Sigmoid colon (tissue), 7 donors: ENCODE data around the gene PUM1. TPM values are rescaled to one million over a fixed set of nuclear protein-coding genes. Genes with fewer than 3 reads are reported as not detected.
"Not testable (repeated sequence)": the region's sequence is repeated elsewhere in the genome, so short reads cannot be mapped to it uniquely, and the experiment has no call there.

ENCODE experiments used
- DNase-seq: peaks from one replicate; pipeline ENCODE4 v3.0.0-alpha.2; 2019
- H3K27ac ChIP-seq, 4 donors: fragments of 200-600 bp; sonication (generic); one replicate each; pipeline ENCODE4 v1.5.1; 2016 to 2019; ENCODE audit warnings: mild to moderate bottlenecking in 1 of 4
- H3K27me3 ChIP-seq, 3 donors: fragments of 200-600 bp; sonication (generic); one replicate each; pipeline ENCODE4 v1.5.1; 2019; ENCODE audit warnings: mild to moderate bottlenecking in 1 of 3
- H3K36me3 ChIP-seq, 4 donors: fragments of 200-600 bp; sonication (generic); one replicate each; pipeline ENCODE4 v1.5.1; 2016 to 2019
- H3K4me1 ChIP-seq, 4 donors: fragments of 200-600 bp; sonication (generic); one replicate each; pipeline ENCODE4 v1.5.1; 2017 to 2019
- H3K4me3 ChIP-seq, 4 donors: fragments of 200-600 bp; sonication (generic); one replicate each; pipeline ENCODE4 v1.5.1; 2017 to 2019; ENCODE audit warnings: mild to moderate bottlenecking in 2 of 4, moderate library complexity in 1 of 4
- H3K9me3 ChIP-seq, 4 donors: fragments of 200-600 bp in 3 of 4; sonication (generic) in 3 of 4; one replicate each; pipeline versions ENCODE4 v1.5.1 to v1.6.1; 2013 to 2019
- CTCF ChIP-seq, 4 experiments: fragments of 450-650 bp in 3 of 4; fragments of 200-600 bp in 1 of 4; IDR thresholded peaks; one replicate each; pipeline ENCODE4 v1.5.1; 2016 to 2019; ENCODE audit warnings: antibody characterized with exemption in 4 of 4, mild to moderate bottlenecking in 3 of 4, moderate library complexity in 2 of 4
- EP300 ChIP-seq, 4 donors: sonication (generic); formaldehyde crosslinking; IDR thresholded peaks; one replicate each; pipeline ENCODE4 v1.6.1; 2017; ENCODE audit warnings: antibody characterized with exemption in 4 of 4
- POLR2A ChIP-seq, 2 donors: fragments of 450-650 bp; IDR thresholded peaks; one replicate each; pipeline ENCODE4 v1.6.1; 2016; ENCODE audit warnings: antibody characterized with exemption in 2 of 2, mild to moderate bottlenecking in 2 of 2, moderate library complexity in 2 of 2
- POLR2AphosphoS5 ChIP-seq, 4 donors: sonication (generic); formaldehyde crosslinking; IDR thresholded peaks; one replicate each; pipeline ENCODE4 v1.6.1; 2017; ENCODE audit warnings: antibody characterized with exemption in 4 of 4
- WGBS, 2 donors: extraction: QIAGEN DNeasy Blood & Tissue Kit; methylation state at CpG; one replicate each; pipeline ENCODE4 v1.1.7; 2013; 5-methylcytosine and 5-hydroxymethylcytosine counted together
- intact Hi-C: fragments of 100-400 bp; cut with DNase I; formaldehyde crosslinking; loops from one replicate; pipeline ENCODE4 v1.15.1; 2023
- polyA plus RNA-seq, 3 donors: library from polyadenylated mRNA; stranded (reverse); fragments of 200-250 nt; gene quantifications; one replicate each; pipeline ENCODE4 v1.2.3, GENCODE V29; 2013
- total RNA-seq, 4 donors: library from RNA; depleted of rRNA; stranded (reverse); fragments of >200 nt; gene quantifications; one replicate each; pipeline ENCODE4 v1.1.0, GENCODE V29; 2016
- donor health status: healthy with polysubstance abuse.
- donor health status: Bipolar disorder and iron deficiency.
- donor health status: healthy.

PUM1 gene
- total and polyA plus RNA-seq, 7 donors = 16.9 to 89.5 (median 66.4) TPM

- no peaks in the 10 kb centered on the region for H3K27me3 ChIP-seq
- H3K36me3 ChIP-seq = peaks cover 8 to 15% (median 13%) of the 10 kb centered on the region in 4 donors
- peaks cover 0 to 59% (median 52%) of the 10 kb centered on the region in 4 donors for H3K4me1 ChIP-seq
- peak overlapping the region in 3 of 4 donors; percentile 58 to 68 (median 66) for H3K4me3 ChIP-seq
- DNase-seq = no peak
- WGBS, 2 donors = 13 to 51% methylated on average over 4 of the region's 4 CpGs
- no peak for TF ChIP-seq EP300 (IDR thresholded peaks at IDR 0.05)
- TF ChIP-seq CTCF (IDR thresholded peaks at IDR 0.05) = no peak
- TF ChIP-seq POLR2AphosphoS5 (IDR thresholded peaks at IDR 0.05) = no peak
- TF ChIP-seq POLR2A (IDR thresholded peaks at IDR 0.05) = no peak
- no peaks in the 10 kb centered on the region for H3K9me3 ChIP-seq
- intact Hi-C loops = loop anchor here (10.0 kb wide), 2 partner anchors 98 to 232 kb away; partner anchors contain the start of genes SNRNP40 and ZCCHC17
- H3K27ac ChIP-seq = peak overlapping the region in 3 of 4 donors; percentile 89 to 92 (median 91)
Measured at GRCh38 chr1:31062867-31063380, 2.6 kb downstream of the PUM1 start.

- WGBS, 2 donors = 15 to 54% methylated on average over 14 of the region's 14 CpGs
- intact Hi-C loops = loop anchor here (10.0 kb wide), 2 partner anchors 98 to 232 kb away; partner anchors contain the start of genes SNRNP40 and ZCCHC17
- H3K4me3 ChIP-seq, H3K9me3 ChIP-seq, DNase-seq, H3K27me3 ChIP-seq: not testable (repeated sequence)
- Histone ChIP-seq H3K36me3 (peaks cover 8 to 18% (median 16%) of the 10 kb centered on the region in 4 donors), H3K4me1 (peaks cover 0 to 61% (median 53%) of the 10 kb centered on the region in 4 donors), H3K27ac (peak overlapping the region in 3 of 4 donors; percentile 89 to 92 (median 91))
Measured at GRCh38 chr1:31062162-31062866, 3.2 kb downstream of the PUM1 start.

GRCh38 chr1:31058012-31058411 is 7.5 kb downstream of the PUM1 start:
- Histone ChIP-seq H3K36me3 (peaks cover 8 to 34% (median 16%) of the 10 kb centered on the region in 4 donors), H3K27ac (no peak overlapping the region), H3K4me1 (peaks cover 0 to 84% (median 72%) of the 10 kb centered on the region in 4 donors), H3K9me3 (no peaks in the 10 kb centered on the region), H3K4me3 (no peak overlapping the region), H3K27me3 (no peaks in the 10 kb centered on the region)
- WGBS, 2 donors = 79 to 84% methylated on average over 4 of the region's 4 CpGs
- intact Hi-C loops = no loop called here
- DNase-seq = no peak
- TF ChIP-seq POLR2AphosphoS5 (IDR thresholded peaks at IDR 0.05) = no peak
- no peak for TF ChIP-seq CTCF (IDR thresholded peaks at IDR 0.05)
- TF ChIP-seq POLR2A (IDR thresholded peaks at IDR 0.05) = no peak
- TF ChIP-seq EP300 (IDR thresholded peaks at IDR 0.05) = no peak

GRCh38 chr1:31055953-31056352 is 9.6 kb downstream of the PUM1 start:
- no peak overlapping the region for H3K27ac ChIP-seq
- H3K9me3 ChIP-seq = no peaks in the 10 kb centered on the region
- H3K4me1 ChIP-seq = peaks cover 0 to 76% (median 57%) of the 10 kb centered on the region in 4 donors
- no peaks in the 10 kb centered on the region for H3K27me3 ChIP-seq
- DNase-seq = no peak
- peaks cover 8 to 34% (median 16%) of the 10 kb centered on the region in 4 donors for H3K36me3 ChIP-seq
- no peak overlapping the region for H3K4me3 ChIP-seq
- TF ChIP-seq EP300 (IDR thresholded peaks at IDR 0.05) (no peak), POLR2AphosphoS5 (IDR thresholded peaks at IDR 0.05) (no peak), POLR2A (IDR thresholded peaks at IDR 0.05) (no peak), CTCF (IDR thresholded peaks at IDR 0.05) (no peak)
- intact Hi-C loops = no loop called here
- 93 to 96% methylated on average over 1 of the region's 1 CpG for WGBS, 2 donors

- no peak overlapping the region for H3K4me3 ChIP-seq
- 39 to 66% methylated on average over 3 of the region's 3 CpGs for WGBS, 2 donors
- H3K27me3 ChIP-seq = no peaks in the 10 kb centered on the region
- H3K9me3 ChIP-seq = no peaks in the 10 kb centered on the region
- peaks cover 0 to 73% (median 54%) of the 10 kb centered on the region in 4 donors for H3K4me1 ChIP-seq
- no peak for DNase-seq
- no peak for TF ChIP-seq EP300 (IDR thresholded peaks at IDR 0.05)
- TF ChIP-seq POLR2A (IDR thresholded peaks at IDR 0.05) = no peak
- no peak for TF ChIP-seq CTCF (IDR thresholded peaks at IDR 0.05)
- no peak for TF ChIP-seq POLR2AphosphoS5 (IDR thresholded peaks at IDR 0.05)
- no peak overlapping the region for H3K27ac ChIP-seq
- intact Hi-C loops = no loop called here
- peaks cover 8 to 34% (median 16%) of the 10 kb centered on the region in 4 donors for H3K36me3 ChIP-seq
Measured at GRCh38 chr1:31055501-31055900, 10.0 kb downstream of the PUM1 start.
